GM18511 (cell line): Measurements from ENCODE around the gene TEX44.
"Not testable (repeated sequence)": the region's sequence is repeated elsewhere in the genome, so short reads cannot be mapped to it uniquely, and the experiment has no call there.

ENCODE experiments used
- ATAC-seq: cut with Tn5 transposase; IDR thresholded peaks from one replicate; pipeline ENCODE4 v1.9.1; 2021; ENCODE audit warnings: mild to moderate bottlenecking, moderate library complexity; ENCODE audit not compliant: unreplicated experiment

TEX44 gene

GRCh38 chr2:231592636-231593145 is at the start of gene TEX44:
Gene TEX44 (plus strand): TSS chr2:231592864. CDS start chr2:231592952, 88 bp downstream.
- ATAC-seq = no peak

DNA sequence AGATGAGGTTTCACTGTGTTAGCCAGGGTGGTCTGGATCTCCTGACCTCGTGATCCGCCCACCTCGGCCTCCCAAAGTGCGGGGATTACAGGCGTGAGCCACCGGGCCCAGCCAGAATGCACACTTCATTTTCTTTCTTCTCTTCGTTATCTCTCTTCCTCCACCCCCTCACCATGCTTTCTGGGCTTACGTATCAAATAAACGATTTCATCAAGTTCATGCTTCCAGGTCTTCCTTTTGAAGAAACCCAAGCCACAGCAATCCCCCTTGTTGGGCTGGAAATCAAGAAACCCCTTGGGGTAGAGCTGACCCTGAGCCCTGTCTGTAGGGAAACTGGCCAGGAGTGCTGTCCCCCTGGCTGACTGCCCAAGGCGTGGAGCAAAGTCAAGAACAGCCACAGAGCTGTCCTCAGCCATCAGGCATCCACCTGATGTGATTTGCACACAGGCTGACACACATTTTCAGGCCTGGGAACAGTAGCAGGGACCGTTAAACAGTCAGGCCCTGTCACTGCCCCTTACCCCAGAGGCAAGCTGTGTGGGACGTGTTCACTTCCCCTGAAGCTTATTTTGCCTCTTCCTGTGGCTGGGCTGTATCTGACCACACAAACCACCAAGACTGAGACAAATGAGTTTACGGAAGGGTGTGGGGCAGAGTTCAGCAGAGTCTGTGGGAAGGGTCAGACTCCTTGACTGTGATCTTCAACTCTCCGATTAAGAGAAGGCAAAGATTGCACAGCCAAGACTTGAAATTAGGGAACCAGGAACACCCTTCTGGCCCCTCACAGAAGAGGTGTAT is 47.4 kb upstream of the TEX44 start:
- peak; percentile 100 for ATAC-seq

DNA sequence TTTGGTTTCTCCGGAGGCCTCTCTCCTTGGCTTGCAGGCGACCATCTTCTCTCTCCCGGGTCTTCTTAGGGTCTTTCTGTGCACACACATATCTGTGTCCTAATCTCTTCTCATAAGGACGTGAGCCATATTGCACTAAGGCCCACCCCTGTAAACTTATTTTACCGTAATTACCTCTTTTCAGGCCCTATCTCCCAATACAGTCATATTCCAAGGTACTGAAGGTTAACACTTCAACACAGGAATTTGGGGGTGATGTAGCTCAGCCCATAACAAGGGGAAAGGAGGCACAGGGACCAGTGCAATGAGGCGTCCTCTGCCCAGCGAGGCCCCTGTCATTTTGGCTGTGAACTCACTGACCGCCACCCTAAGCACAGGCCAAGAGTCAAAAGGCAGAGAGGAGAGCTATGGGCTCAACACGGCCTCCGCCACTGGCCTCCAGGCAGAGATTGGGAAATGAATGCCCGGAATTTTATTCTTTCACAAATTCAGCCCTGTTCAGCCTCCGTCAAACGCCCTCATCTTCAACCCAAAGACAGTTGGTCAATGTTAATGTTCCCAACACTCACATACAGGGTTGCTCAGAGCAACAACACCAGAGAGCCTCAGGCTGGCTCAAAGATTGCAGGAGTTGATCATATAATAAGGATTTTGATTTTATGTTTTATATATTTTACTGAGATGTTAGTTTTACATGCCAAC is 46.5 kb upstream of the TEX44 start:
- ATAC-seq = no peak

DNA sequence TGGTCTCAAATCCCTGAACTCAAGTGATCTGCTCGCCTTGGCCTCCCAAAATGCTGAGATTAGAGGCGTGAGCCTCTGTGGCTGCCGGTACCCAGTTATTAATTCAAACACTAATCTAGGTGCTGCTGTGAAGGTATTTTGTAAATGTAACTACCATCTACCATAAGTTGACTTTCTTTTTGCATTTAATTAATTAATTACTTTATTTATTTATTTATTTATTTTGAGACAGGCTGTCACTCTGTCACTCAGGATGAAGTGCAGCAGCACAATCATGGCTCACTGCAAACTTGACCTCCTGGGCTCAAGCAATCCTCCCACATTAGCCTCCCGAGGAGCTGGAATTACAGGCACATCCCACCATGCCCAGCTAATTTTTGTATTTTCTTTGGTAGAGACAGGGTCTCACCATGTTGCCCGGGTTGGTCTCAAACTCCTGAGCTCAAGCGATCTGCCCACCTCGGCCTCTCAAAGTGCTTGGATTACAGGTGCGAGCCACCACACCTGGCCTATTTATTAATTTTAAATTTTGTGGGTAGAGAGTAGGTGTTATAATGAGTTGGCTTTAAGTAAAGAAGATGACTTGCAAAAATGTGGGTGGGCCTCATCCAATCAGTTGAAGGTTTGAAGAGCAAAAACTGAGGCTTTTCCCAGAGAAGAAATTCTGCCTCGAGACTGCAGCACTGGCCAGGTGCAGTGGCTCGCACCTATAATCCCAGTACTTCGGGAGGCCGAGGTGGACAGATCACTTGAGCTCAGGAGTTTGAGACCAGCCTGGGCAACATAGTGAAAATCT is 45.2 kb upstream of the TEX44 start:
- ATAC-seq = no peak

- ATAC-seq = no peak
Observed at GRCh38 chr2:231548752-231549151, 43.9 kb upstream of the TEX44 start.

- no peak for ATAC-seq
Observed at GRCh38 chr2:231549446-231550239, 43.0 kb upstream of the TEX44 start.

DNA sequence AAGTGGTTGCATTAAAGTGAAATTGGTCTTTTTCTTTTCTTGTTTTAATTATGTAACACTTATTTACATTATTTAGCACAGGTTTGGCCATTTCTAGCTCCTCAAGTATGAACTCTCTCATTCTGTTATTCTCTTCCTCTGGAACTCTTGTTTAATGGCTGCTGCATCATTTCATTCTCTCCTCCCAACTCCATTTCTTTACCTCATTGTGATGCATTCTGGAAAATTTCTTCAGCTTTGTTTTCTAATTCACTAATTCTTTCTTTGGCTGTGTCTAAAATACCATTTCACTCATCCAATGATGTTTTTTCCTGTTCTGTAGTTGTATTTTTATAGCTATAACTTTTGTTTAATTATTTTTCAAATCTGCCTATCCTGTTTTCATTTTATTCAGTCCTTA is 39.9 kb upstream of the TEX44 start:
- ATAC-seq = no peak

DNA sequence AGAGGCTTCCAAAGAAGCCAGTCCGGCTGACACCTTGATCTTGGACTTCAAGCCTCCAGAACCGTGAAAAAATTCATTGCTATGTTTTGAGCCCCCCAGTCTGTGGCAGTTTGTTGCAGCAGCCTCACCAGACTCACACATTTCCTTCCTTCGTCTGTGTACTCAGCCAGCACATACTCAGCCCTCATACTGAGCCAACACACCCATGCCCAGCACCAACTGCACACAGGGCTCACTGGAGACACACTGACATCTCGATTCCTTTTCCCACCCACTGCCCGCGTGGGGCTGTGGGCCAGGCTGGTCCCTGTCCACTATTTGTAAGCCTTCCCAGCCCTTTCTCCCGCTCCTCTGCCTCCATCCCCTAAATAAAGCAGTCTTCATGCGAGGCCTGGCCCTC is 38.3 kb upstream of the TEX44 start:
- ATAC-seq = no peak

DNA sequence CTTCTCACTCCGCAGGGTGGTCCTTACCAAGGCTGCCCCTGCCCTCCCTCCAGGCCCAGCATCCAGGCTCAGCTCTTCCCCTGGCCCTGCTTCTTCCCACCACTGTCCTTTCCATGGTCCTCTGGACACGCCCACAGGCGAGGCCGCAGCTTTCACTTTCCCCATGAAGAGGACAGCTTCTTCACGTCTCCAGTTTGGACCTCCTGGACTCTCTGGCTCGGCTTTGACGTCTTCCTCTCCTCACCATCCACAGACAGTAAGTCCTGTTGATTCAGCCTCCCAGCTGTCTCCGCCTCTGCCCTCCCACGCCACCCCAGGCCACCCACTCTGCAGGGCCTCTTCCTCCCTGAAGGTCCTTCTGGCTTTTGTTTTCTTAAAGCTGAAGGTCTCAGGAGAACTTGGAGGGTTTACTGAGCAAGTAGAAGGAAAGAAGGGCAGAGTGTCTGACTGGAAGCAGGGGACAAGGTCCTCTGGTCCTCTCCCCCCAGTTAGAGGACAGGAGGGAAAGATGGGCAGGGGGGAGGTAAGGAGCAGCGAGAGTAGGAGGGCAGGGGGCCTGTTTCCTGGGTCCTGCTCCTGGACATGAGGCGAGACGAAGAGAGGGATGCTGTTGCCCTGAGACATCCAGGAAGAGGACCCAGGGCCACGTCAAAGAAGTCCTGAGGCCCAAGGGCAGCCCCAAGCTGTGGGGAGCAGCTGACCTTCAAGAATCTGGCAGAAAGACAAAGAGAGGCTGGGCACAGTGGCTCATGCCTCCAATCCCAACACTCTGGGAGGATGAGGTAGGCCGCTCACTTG is 37.7 kb upstream of the TEX44 start:
- no peak for ATAC-seq

- ATAC-seq = not testable (repeated sequence)
Observed at GRCh38 chr2:231556496-231556895, 36.2 kb upstream of the TEX44 start.

- ATAC-seq = no peak
Observed at GRCh38 chr2:231556981-231557380, 35.7 kb upstream of the TEX44 start.

DNA sequence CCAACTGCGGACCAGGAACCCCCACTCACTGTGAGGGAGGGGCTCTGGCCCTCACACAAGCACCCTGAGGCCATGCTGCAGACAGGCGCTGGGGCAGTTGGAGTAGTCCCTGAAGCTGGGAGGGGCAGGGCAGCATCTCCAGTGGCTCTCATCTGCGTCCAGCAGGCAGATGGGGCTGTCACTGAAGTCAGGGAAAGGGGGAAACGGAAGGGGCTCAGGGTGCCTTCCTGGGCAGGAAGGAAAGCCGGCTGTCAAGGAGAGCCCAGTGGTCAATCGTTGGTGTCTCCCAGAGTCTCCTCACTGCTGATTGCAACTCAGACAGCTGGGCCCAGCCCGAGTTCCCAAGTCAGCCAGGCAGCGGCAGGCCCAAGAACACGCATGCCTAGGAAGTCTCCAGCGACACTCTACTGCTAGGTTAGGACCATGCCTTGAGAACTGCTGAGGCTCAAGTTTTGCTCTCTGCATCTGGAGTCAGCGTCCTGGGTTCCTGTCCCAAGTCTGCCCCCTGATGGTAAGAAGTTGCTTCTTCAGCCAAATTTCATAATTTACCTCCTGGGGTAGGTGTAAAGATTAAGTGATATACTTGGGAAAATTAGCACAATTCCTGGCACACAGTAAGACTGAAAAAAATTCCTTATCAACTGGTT is 35.0 kb upstream of the TEX44 start:
- ATAC-seq = peak; percentile 73

GRCh38 chr2:231563378-231563961 is 29.2 kb upstream of the TEX44 start:
- no peak for ATAC-seq

DNA sequence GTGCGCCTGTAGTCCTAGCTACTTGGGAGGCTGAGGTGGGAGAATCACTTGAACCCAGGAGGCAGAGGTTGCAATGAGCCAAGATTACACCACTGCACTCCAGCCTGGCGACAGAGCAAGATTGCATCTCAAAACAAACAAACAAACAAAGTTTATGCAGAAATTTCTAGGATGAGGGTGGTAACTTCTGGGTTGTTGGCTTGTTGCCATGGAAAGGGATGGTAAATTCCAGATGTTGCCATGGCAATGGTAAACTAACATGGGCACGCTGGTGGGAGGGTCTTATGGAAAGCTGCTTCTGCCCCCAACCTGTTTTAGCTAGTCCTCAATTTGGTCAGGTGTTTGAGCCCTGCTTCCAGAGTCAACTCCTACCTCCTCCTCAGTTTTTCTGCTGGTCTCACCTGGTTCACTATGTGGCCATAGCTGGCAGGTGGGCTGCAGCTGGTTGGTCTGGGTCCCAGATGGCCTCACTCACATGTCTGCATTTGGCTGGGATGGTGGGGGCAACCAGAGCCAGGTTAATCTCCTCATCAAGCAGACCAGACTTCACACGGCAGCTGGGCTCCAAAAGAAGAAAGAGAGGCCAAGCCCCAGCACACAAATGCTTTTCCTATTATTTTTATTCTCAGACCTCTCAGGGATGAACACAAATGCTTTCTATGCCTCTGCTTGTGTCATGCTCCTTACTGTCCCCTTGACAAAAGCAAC is 26.6 kb upstream of the TEX44 start:
- ATAC-seq = no peak

DNA sequence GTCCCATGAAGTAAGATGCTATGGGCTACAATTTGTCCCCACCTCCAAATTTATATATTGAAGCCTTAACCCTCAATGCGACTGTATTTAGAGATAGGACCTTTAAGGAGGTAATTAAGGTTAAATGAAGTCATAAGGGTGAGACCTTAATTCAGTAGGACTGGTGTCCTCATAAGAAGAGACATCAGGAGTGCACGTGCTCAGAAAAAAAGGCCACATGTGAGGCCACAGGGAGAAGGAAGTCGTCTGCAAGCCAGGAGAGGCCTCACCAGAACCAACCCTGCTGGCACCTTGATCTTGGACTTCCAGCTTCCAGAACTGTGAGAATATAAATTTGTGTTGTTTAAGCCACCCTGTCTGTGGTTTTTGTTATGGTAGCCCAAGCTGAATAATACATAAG is 25.5 kb upstream of the TEX44 start:
- ATAC-seq = no peak

DNA sequence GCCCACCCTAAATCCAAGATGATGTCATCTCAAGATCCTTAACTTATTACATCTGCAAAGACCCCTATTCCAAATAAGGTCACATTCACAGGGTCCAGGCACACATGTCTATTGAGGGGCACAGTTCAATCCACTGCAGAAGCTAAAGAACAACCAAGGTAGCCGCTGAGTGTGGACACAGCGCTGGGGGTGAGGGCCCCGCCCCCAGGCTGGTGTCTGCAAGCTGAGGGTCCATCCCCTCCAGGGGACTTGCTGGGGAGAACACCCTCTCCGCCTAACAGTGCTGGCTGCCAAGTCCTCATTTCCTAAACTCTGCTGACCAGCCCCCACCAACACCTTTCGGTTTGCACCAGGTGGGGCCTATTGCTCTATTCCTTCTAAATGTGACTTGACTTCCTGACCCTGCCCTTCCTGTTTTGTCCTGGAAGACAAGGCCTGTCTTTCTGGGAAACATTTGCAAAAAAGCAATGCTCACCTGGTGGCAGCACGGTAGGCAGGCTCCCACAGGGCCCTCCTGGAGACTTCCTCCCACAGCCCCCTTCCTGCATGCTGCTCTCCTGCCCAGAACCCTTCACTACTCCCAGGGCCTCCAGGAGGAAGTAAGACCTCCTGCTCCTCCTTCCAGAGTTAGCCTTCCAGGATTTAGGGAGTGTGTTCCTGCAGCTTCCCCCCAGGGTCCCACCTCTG is 24.4 kb upstream of the TEX44 start:
- no peak for ATAC-seq

DNA sequence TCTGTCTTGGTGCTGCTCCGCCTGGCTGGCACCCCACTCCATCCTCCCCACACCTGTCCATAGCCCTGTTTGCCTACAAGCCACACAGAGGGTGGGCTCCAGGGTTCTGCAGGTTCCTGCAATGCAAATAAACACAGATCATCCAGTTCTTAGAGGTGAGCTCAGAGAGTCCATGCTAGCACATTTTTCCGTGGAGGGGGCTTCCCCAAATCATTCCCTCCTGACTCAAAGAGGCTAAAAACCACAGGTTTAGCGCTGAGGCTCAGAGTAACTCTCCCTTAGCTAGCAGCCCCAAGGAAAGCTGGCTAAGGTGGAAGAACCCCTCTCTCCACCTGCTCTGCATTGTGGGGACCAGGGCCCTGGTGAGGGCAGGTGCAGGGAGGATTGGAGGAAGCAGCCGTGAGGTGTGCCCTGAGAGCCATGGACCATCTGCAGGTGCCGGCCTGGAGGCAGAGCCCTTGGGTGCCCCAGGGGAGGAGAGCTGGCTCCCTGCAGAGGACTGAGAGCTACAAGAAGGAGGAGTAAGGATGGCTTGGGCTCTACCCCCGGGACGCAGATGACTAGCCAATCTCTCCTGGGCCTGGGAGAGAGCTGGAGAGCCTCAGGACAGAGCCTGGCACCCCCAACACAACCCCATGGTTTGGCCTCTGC is 23.8 kb upstream of the TEX44 start:
- ATAC-seq = no peak
